IPS-20b (cell line): ENCODE measurements around the gene CCHCR1.
"Not testable (repeated sequence)": the region's sequence is repeated elsewhere in the genome, so short reads cannot be mapped to it uniquely, and the experiment has no call there.

Source experiments
- H3K27ac ChIP-seq: one replicate; pipeline ENCODE4 v1.5.1; 2013; ENCODE audit warnings: low read length
- H3K27me3 ChIP-seq: 2 replicates; pipeline ENCODE4 v1.6.1; 2013; ENCODE audit warnings: mild to moderate bottlenecking, low read length, inconsistent platforms; ENCODE audit not compliant: insufficient read depth
- H3K36me3 ChIP-seq: 2 replicates; pipeline ENCODE4 v1.6.1; 2013; ENCODE audit warnings: low read depth, mild to moderate bottlenecking, inconsistent platforms, low read length, moderate library complexity; ENCODE audit not compliant: insufficient read depth
- H3K4me1 ChIP-seq: 2 replicates; pipeline ENCODE4 v1.6.1; 2013; ENCODE audit warnings: mild to moderate bottlenecking, control low read depth, inconsistent platforms, low read length, moderate library complexity; ENCODE audit not compliant: insufficient read depth
- H3K4me3 ChIP-seq: 2 replicates; pipeline ENCODE4 v1.5.1; 2013; ENCODE audit warnings: mild to moderate bottlenecking, low read length, inconsistent platforms
- H3K9ac ChIP-seq: 2 replicates; pipeline ENCODE4 v1.6.1; 2013; ENCODE audit warnings: low read depth, mild to moderate bottlenecking, inconsistent platforms, low read length, moderate library complexity
- H3K9me3 ChIP-seq: 2 replicates; pipeline ENCODE4 v1.6.1; 2013; ENCODE audit warnings: mild to moderate bottlenecking, low read depth, low read length, inconsistent platforms; ENCODE audit not compliant: insufficient read depth

Gene CCHCR1

DNA sequence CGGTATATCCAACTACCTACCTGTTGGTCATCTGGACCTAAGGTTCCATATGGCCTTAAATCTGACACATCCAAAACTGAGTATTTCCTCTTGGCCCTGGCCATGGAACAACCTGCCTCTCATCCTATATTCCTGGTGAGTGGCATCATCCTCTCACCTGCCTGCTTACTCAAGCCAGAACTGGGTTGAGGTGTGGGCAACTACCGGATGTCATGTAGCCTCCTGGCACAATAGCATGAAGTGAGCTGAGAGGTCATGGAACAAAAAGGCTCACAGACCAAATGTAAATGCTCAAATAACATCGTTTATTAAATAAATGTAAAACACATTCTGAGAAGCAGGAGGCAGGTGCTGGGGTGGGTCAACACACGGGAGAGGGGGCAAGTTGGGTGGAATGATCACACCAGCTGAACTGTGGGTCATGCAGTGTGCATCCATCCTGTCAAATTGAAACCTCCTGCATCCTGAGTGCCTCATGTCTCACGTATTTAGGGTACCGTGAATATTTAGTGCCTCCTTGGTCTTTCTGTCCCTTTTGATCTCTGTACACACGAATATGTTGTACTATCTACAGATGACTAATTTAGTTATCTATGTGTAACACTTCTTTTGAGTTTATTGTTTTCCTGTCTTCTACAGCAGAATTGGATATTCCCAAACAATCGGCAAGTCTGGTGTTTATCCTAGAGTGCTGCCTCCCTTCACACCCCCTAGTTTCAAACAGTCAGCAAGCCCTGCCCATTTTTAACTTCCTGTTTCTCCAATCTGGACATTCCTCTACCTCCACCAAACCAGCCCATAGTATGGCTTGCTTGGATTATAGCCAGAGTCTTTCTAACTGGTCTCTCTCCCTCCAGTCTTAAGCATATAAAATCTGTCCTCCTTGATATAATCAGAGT is 20.8 kb upstream of the CCHCR1 start:
- H3K27ac ChIP-seq = no peak overlapping the region
- H3K4me1 ChIP-seq = peaks cover 9% of the 10 kb centered on the region
- no peaks in the 10 kb centered on the region for H3K36me3 ChIP-seq
- no peak overlapping the region for H3K4me3 ChIP-seq
- H3K27me3 ChIP-seq = no peaks in the 10 kb centered on the region
- no peak overlapping the region for H3K9ac ChIP-seq
- H3K9me3 ChIP-seq = no peaks in the 10 kb centered on the region

DNA sequence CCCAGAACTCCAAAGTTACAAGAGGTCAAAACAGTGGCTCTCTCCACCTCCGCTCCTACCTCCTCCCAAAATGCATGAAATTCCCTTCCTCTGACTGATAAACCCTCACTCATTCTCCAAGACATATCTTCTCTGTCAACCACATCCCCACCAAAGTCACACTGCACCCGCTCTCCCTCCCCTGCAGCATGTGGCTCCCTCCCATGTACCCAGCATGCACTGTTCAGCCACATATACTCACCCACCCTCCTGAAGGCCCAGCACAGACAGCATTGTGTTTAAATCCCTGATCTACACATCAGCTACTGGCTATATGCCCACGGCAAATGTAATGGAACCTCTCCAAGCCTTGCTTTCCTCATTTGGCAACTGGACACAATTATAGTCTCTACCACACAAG is 18.4 kb upstream of the CCHCR1 start:
- Histone ChIP-seq H3K4me1 (peaks cover 15% of the 10 kb centered on the region), H3K27me3 (no peaks in the 10 kb centered on the region), H3K27ac (no peak overlapping the region), H3K36me3 (no peaks in the 10 kb centered on the region), H3K9me3 (no peaks in the 10 kb centered on the region), H3K9ac (no peak overlapping the region), H3K4me3 (no peak overlapping the region)

DNA sequence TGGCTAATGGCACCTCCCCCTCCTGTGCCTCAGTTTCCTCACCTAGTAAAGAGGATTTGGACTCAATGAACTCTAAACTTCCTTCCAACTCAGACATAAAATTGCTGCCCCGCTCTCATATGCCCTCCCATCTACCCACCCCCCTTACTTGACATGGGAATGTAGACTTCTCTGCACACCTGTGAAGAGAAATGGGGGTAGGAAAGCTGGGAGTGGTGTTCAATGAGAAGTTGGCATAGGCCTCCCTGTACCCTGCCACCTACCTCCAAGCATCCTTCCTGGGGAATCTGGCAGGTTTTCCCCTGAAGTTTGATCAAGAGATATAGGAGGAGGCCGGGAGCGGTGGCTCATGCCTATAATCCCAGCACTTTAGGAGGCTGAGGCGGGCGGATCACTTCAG is 16.8 kb upstream of the CCHCR1 start:
- Histone ChIP-seq H3K4me1 (peaks cover 19% of the 10 kb centered on the region), H3K9ac (peak overlapping the region; percentile 96; the same call in 1 of the 2 replicates), H3K27ac (peak overlapping the region; percentile 98), H3K4me3 (no peak overlapping the region), H3K27me3 (no peaks in the 10 kb centered on the region), H3K9me3 (no peaks in the 10 kb centered on the region), H3K36me3 (no peaks in the 10 kb centered on the region)

DNA sequence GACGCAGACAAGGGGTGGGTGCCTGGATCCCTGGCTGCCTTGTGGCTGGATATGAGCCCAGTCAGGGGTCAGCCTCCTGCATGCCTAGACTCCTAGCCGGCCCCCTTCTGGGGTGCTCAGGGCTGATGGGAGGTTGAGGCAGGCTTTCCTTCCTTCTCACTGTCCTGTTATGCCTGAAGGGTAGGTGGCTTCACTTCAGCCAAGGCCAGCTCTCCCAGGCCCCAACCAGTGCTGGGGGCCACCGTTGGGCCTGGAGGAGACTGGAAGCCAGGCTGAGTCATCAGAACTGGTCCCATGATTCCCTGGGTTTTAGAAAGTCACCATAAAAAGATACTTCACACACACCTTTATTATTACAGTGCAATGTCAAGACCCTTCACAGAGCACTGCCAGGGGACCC is 15.8 kb upstream of the CCHCR1 start:
- Histone ChIP-seq H3K27me3 (no peaks in the 10 kb centered on the region), H3K36me3 (peaks cover 5% of the 10 kb centered on the region; the same call in 1 of the 2 replicates), H3K4me3 (peak overlapping the region; percentile 85), H3K4me1 (peaks cover 19% of the 10 kb centered on the region), H3K9me3 (no peaks in the 10 kb centered on the region), H3K9ac (peak overlapping the region; percentile 96), H3K27ac (peak overlapping the region; percentile 98)

DNA sequence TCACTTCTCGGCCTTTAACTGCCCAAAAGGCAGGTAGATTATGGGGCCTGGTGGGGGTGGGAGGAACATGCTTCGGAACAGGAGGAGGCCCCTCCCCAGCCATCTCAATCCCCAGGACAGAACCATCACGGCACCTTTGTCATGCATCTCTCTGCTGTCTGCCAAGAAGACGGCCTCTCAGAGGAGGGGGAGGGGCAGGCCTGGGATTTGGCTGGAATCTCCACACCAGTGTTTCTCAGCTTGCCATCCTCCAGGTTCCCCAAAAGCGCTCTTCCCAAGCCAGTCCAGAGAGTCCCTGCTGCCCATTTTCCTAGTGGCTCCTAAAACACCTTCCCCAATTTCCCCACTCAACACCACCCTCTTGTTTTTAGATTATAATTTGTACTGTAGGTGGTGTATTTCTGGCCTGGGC is 15.4 kb upstream of the CCHCR1 start:
- Histone ChIP-seq H3K27me3 (no peaks in the 10 kb centered on the region), H3K4me1 (peaks cover 19% of the 10 kb centered on the region), H3K36me3 (peaks cover 8% of the 10 kb centered on the region; the same call in 1 of the 2 replicates), H3K27ac (peak overlapping the region; percentile 98), H3K9ac (peak overlapping the region; percentile 96), H3K4me3 (peak overlapping the region; percentile 85), H3K9me3 (no peaks in the 10 kb centered on the region)

DNA sequence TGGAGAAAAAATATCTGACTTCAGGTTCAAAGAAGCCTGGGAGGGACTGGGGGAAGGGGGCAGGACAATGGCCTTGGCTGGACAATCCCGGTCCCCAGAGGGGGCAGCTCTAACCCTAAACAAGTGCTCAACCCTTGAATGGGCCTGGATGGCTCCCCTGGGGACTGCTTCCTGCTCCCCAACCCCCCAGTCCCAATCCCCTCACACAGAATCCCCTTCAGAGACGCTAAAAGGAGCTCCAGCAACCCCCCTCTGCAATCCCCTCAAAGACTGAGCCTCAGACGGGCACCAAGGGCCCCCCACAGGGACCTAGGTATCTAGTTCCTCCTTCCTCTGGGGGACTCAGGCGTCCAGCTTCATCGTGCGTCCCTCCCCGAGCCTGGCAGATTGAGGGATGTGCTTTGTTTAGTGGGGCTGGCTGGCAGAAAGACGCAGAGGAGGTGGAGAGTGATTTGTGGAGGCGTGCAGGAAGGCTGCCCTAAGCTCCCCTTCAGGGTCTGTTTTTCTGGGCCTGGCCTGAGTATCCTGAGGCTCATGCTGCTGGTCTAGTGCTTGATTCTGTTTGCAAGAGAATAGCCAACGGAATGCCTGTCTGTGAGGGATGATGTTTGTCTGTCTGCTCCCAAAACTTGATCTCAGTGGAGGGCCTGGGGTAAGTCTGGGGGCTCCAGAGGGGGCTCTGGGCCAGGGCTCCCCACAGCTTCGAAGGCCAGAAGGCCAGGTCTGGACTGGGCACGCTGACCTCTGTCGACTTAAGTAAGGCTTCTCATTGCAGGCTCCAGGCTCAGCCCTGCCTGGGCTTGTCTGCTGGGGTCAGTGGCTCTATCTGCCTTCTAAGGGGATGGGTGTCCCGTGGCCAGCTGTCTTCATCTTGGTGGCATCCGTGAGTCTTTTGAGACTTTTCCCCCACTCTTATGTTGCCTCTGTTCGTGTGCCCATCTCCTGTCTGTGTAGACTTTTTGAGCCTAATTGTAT is 14.6 kb upstream of the CCHCR1 start:
- no peaks in the 10 kb centered on the region for H3K9me3 ChIP-seq
- peak overlapping the region; percentile 97 for H3K27ac ChIP-seq
- peak overlapping the region; percentile 99 for H3K9ac ChIP-seq
- H3K4me1 ChIP-seq = peaks cover 19% of the 10 kb centered on the region
- peaks cover 12% of the 10 kb centered on the region; the same call in 1 of the 2 replicates for H3K36me3 ChIP-seq
- no peaks in the 10 kb centered on the region for H3K27me3 ChIP-seq
- H3K4me3 ChIP-seq = peak overlapping the region; percentile 85

DNA sequence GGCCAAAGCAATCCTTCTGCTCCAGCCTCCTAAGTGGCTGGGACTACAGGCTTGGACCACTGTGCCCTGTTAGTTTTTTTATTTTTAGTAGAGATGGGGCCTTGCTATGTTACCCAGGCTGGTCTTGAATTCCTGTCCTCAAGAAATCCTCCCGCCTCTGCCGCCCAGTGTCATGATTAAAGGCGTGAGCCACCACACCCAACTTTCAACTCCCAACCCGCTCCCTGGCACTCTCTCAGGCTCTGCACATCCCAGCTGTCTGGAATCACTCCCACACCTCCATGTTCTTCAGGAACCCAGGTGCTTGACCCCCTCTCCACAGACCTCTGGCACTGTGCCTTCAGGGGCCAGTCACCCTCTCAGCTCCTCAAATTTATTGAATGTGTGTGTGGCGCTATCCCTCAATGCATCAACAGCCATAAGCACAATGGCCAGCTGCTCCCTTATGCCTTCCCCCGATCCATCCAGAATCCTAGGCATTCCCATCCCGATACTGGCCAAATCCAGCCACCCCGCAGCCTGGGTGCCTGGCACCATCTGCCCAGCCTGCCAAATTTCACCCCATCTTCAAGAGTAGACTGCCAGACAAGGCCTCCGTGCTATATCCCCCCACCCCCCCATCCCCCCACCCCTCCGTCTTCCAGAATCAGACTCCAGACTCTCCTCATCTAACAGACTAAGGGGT is 13.5 kb upstream of the CCHCR1 start:
- peak overlapping the region; percentile 99; the same call in 1 of the 2 replicates for H3K4me3 ChIP-seq
- peak overlapping the region; percentile 50 for H3K27ac ChIP-seq
- peaks cover 21% of the 10 kb centered on the region for H3K36me3 ChIP-seq
- H3K9ac ChIP-seq = peak overlapping the region; percentile 99; the same call in 1 of the 2 replicates
- H3K9me3 ChIP-seq = no peaks in the 10 kb centered on the region
- peaks cover 19% of the 10 kb centered on the region for H3K4me1 ChIP-seq
- no peaks in the 10 kb centered on the region for H3K27me3 ChIP-seq

DNA sequence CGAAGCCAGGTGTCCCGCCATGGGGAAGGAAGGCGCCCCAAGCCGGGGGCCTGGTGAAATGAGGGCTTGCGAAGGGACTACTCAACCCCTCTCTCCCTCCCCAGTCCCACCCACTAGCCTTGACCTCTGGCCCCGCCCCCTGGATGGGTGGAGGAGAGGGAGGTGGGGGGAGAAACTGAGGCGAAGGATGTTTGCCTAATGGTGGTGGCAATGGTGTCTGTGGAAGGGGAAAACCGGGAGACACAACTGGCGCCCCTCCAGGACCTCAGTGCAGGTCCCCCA is 12.9 kb upstream of the CCHCR1 start, which contains the start of gene POU5F1:
TSS of gene POU5F1 (minus strand) at position 83 of the 282 bp plus-strand sequence. CDS start at position 21, 62 bp downstream.
- peak within 1 kb of the TSS; percentile 99 for H3K9ac ChIP-seq
- H3K9me3 ChIP-seq = no peaks in the 10 kb centered on the region
- no peaks in the 10 kb centered on the region for H3K27me3 ChIP-seq
- peaks cover 24% of the 10 kb centered on the region for H3K4me1 ChIP-seq
- peaks cover 27% of the 10 kb centered on the region for H3K36me3 ChIP-seq
- peak within 1 kb of the TSS; percentile 50 for H3K27ac ChIP-seq
- peak within 1 kb of the TSS; percentile 99 for H3K4me3 ChIP-seq

DNA sequence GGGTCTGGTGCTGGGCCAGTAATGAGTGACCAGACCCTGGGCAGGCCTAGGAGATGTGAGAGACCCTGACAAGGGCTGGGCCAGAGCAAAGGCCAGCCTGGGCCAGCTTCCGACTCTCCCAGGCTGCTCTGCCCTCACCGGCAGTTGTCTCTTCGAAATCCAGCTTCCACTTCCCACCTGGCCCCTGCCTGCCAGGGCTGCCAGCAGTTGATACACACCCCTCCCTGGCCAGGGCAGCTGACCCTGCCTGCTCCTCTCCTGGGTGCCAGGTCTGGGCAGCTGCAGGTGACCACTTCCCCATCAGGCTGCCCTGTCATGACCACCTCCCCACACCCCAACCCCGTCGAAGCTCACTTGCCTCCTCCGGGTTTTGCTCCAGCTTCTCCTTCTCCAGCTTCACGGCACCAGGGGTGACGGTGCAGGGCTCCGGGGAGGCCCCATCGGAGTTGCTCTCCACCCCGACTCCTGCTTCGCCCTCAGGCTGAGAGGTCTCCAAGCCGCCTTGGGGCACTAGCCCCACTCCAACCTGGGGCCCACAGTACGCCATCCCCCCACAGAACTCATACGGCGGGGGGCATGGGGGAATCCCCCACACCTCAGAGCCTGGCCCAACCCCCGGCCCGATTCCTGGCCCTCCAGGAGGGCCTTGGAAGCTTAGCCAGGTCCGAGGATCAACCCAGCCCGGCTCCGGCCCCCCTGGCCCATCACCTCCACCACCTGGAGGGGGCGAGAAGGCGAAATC is 12.4 kb upstream of the CCHCR1 start:
- Histone ChIP-seq H3K4me1 (peaks cover 28% of the 10 kb centered on the region), H3K9ac (peak overlapping the region; percentile 99), H3K36me3 (peaks cover 32% of the 10 kb centered on the region), H3K4me3 (peak overlapping the region; percentile 99), H3K27ac (peak overlapping the region; percentile 50)
- not testable (repeated sequence) for H3K9me3 ChIP-seq, H3K27me3 ChIP-seq

DNA sequence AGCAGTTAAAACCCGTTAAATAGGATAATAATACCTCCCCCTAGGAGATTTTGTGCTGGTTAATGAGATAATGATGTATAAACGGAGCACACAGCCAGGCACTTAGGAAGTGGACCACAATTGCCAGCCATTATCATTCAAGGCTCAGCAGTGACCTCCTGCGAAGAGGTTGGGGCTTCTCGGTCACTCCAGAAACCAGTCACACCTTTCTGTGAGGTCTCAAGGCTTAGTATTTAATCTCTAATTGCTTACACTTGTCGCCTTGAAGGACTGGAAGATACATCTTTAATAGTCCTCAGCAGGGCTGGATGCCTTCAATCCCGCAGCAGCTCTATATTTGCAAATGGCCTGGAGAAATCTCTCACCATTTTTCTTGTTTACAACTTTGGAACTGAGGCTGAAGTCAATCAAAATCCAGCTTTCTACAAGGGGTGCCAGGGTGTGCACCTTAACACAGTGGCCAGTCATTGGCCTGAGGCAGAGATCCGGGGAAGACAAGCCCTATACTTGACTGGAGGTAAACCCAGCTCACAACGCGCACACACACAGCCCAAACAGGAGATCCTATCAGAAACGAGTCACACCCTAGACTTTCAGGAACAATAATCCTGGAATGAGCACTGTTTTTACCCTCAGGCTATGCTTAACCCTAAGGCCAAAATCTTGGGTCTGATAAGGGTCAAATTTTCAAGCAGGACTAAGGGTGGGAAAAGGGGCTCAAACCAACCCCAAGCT is 11.7 kb upstream of the CCHCR1 start:
- Histone ChIP-seq H3K27ac (peak overlapping the region; percentile 50), H3K9me3 (no peaks in the 10 kb centered on the region), H3K9ac (peak overlapping the region; percentile 99), H3K36me3 (peaks cover 36% of the 10 kb centered on the region), H3K4me1 (peaks cover 28% of the 10 kb centered on the region), H3K4me3 (peak overlapping the region; percentile 99), H3K27me3 (no peaks in the 10 kb centered on the region)
